ENCODE data around the gene KHDC1L.

- no peak for TF ChIP-seq CTCF (IDR thresholded peaks at IDR 0.05)
- no peak for TF ChIP-seq REST (IDR thresholded peaks at IDR 0.05; ENCODE audit: insufficient read depth in 1 of 2, low read depth in 2 of 2, low read length in 1 of 2)
Observed at GRCh38 chr6:73207221-73207837, 18.0 kb downstream of the KHDC1L start.

All from Panc1 (cell line).